Neuronal stem cell (in vitro differentiated cells): ENCODE data around the gene VGLL4. TPM values are rescaled to one million over a fixed set of nuclear protein-coding genes. Genes with fewer than 3 reads are reported as not detected.

ENCODE experiments used
- small RNA-seq: library from polyadenylated mRNA; stranded (forward); fragments of <200 nt; extraction: miRNeasy Mini kit (QIAGEN cat#:217004); gene quantifications from one replicate; pipeline ENCODE3, GENCODE V24; 2013; ENCODE audit not compliant: insufficient read depth

VGLL4 gene

Small RNA genes lying within 50 kb of the gene (small RNA-seq; reads per million reads assigned to genes)
- not detected for gene AC022001.1
